Natural killer cell (primary cell): Measurements from ENCODE around the gene C1orf159. TPM values are rescaled to one million over a fixed set of nuclear protein-coding genes. Genes with fewer than 3 reads are reported as not detected.
A peak's percentile ranks its signal among the peaks of the same experiment; 100 is the strongest.

Experiments used
- ATAC-seq, 3 donors: fragments of 150-1000 bp in 2 of 3; fragments of 200-7000 bp in 1 of 3; cut with Tn5 transposase; 1 replicate in 1 of 3; 2 replicates in 2 of 3; pipeline ENCODE4 v1.10.0; 2021; ENCODE audit warnings: mild to moderate bottlenecking in 2 of 3, moderate library complexity in 2 of 3
- DNase-seq, 2 donors: peaks; one replicate each; pipeline versions ENCODE4 v3.0.0 to v3.0.0-alpha.2; 2013 to 2021; ENCODE audit warnings: mixed read lengths in 1 of 2
- H3K27ac ChIP-seq: one replicate; pipeline ENCODE4 v1.5.1; 2013; ENCODE audit warnings: mild to moderate bottlenecking, low read length
- H3K27me3 ChIP-seq: one replicate; pipeline ENCODE4 v1.6.1; 2013; ENCODE audit warnings: low read length; ENCODE audit not compliant: control insufficient read depth, insufficient read depth
- H3K36me3 ChIP-seq: one replicate; pipeline ENCODE4 v1.6.1; 2013; ENCODE audit warnings: low read length; ENCODE audit not compliant: control insufficient read depth, insufficient read depth
- H3K4me1 ChIP-seq: one replicate; pipeline ENCODE4 v1.6.1; 2013; ENCODE audit warnings: low read length; ENCODE audit not compliant: control insufficient read depth, insufficient read depth
- H3K4me3 ChIP-seq: one replicate; pipeline ENCODE4 v1.5.1; 2013; ENCODE audit warnings: low read length
- H3K9me3 ChIP-seq: one replicate; pipeline ENCODE4 v1.6.1; 2013; ENCODE audit warnings: low read length; ENCODE audit not compliant: control insufficient read depth, insufficient read depth
- H3K27ac Mint-ChIP-seq, 2 donors: one replicate each; pipeline ENCODE4 v1.8.0; 2022; ENCODE audit warnings: mild to moderate bottlenecking in 2 of 2, mixed read lengths in 2 of 2, moderate library complexity in 1 of 2
- H3K27me3 Mint-ChIP-seq, 2 donors: one replicate each; pipeline ENCODE4 v1.8.0; 2022; ENCODE audit warnings: low read depth in 2 of 2, mixed read lengths in 2 of 2
- H3K36me3 Mint-ChIP-seq: one replicate; pipeline ENCODE4 v1.8.0; 2022; ENCODE audit warnings: mixed read lengths
- H3K4me1 Mint-ChIP-seq, 2 donors: one replicate each; pipeline ENCODE4 v1.8.0; 2022; ENCODE audit warnings: mixed read lengths in 2 of 2
- H3K4me3 Mint-ChIP-seq: one replicate; pipeline ENCODE4 v1.8.0; 2022; ENCODE audit warnings: mild to moderate bottlenecking, moderate library complexity, mixed read lengths
- H3K9me3 Mint-ChIP-seq, 2 donors: one replicate each; pipeline ENCODE4 v1.8.0; 2022; ENCODE audit warnings: mixed read lengths in 2 of 2
- WGBS: methylation state at CpG from one replicate; pipeline ENCODE4 v1.1.7; 2013; ENCODE audit warnings: missing lambda C conversion rate; ENCODE audit not compliant: insufficient coverage; 5-methylcytosine and 5-hydroxymethylcytosine counted together
- intact Hi-C: fragments of 100-400 bp; cut with micrococcal nuclease; formaldehyde crosslinking; loops from one replicate; pipeline ENCODE4 v1.14.2; 2022
- total RNA-seq, 4 donors: library from RNA; stranded (reverse); fragments of 120-200 nt in 1 of 4; gene quantifications; one replicate each; pipeline versions ENCODE4 v1.2.3 to v1.2.4, GENCODE V29; 2013 to 2022
- TF ChIP-seq, protein P1 (sequence below): fragments of 200-600 bp; IDR thresholded peaks from one replicate; pipeline ENCODE4 v1.8.0; 2022; ENCODE audit warnings: antibody characterized with exemption

C1orf159 gene
- total RNA-seq, 3 donors from 2014 or later (not counting 1 experiment from before 2014, with no cell fraction given), result 19.6 to 25.1 (median 21.5) TPM

- no peaks in the 10 kb centered on the region for H3K36me3 Mint-ChIP-seq
- Histone ChIP-seq H3K27ac (peak overlapping the region; percentile 98), H3K4me3 (peak overlapping the region; percentile 84), H3K36me3 (no peaks in the 10 kb centered on the region), H3K9me3 (peaks cover 4% of the 10 kb centered on the region), H3K27me3 (no peaks in the 10 kb centered on the region), H3K4me1 (peaks cover 22% of the 10 kb centered on the region)
- 11% methylated on average over 46 of the region's 46 CpGs for WGBS
- intact Hi-C loops, result no loop called here
- H3K9me3 Mint-ChIP-seq, result peaks cover 0 to 9% of the 10 kb centered on the region in 2 donors
- H3K27ac Mint-ChIP-seq, result peak overlapping the region; percentile 65 to 81
- H3K4me3 Mint-ChIP-seq, result peak overlapping the region; percentile 79
- H3K27me3 Mint-ChIP-seq, result no peaks in the 10 kb centered on the region
- H3K4me1 Mint-ChIP-seq, result peaks cover 6 to 19% of the 10 kb centered on the region in 2 donors
- DNase-seq (peak; percentile 50 to 65), ATAC-seq (peak; percentile 73 to 77 (median 73))
- TF ChIP-seq, protein P1, sequence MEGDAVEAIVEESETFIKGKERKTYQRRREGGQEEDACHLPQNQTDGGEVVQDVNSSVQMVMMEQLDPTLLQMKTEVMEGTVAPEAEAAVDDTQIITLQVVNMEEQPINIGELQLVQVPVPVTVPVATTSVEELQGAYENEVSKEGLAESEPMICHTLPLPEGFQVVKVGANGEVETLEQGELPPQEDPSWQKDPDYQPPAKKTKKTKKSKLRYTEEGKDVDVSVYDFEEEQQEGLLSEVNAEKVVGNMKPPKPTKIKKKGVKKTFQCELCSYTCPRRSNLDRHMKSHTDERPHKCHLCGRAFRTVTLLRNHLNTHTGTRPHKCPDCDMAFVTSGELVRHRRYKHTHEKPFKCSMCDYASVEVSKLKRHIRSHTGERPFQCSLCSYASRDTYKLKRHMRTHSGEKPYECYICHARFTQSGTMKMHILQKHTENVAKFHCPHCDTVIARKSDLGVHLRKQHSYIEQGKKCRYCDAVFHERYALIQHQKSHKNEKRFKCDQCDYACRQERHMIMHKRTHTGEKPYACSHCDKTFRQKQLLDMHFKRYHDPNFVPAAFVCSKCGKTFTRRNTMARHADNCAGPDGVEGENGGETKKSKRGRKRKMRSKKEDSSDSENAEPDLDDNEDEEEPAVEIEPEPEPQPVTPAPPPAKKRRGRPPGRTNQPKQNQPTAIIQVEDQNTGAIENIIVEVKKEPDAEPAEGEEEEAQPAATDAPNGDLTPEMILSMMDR, result no peak
Observed at GRCh38 chr1:1157914-1158710, 42.2 kb upstream of the C1orf159 start.

GRCh38 chr1:1157426-1157913 lies 41.6 kb upstream of the C1orf159 start:
- H3K9me3 Mint-ChIP-seq, result peaks cover 0 to 15% of the 10 kb centered on the region in 2 donors
- TF ChIP-seq, protein P1, result no peak
- H3K4me1 Mint-ChIP-seq, result peaks cover 12 to 25% of the 10 kb centered on the region in 2 donors
- Histone ChIP-seq H3K27ac (peak overlapping the region; percentile 98), H3K27me3 (no peaks in the 10 kb centered on the region), H3K9me3 (peaks cover 10% of the 10 kb centered on the region), H3K4me3 (peak overlapping the region; percentile 84), H3K36me3 (no peaks in the 10 kb centered on the region), H3K4me1 (peaks cover 22% of the 10 kb centered on the region)
- H3K27ac Mint-ChIP-seq, result peak overlapping the region; percentile 65 to 81
- intact Hi-C loops, result no loop called here
- H3K36me3 Mint-ChIP-seq, result no peaks in the 10 kb centered on the region
- 3% methylated on average over 26 of the region's 29 CpGs for WGBS
- peak overlapping the region; percentile 75 for H3K4me3 Mint-ChIP-seq
- peak; percentile 44 to 77 for DNase-seq
- no peaks in the 10 kb centered on the region for H3K27me3 Mint-ChIP-seq
- peak; percentile 56 to 64 (median 61) for ATAC-seq

DNA sequence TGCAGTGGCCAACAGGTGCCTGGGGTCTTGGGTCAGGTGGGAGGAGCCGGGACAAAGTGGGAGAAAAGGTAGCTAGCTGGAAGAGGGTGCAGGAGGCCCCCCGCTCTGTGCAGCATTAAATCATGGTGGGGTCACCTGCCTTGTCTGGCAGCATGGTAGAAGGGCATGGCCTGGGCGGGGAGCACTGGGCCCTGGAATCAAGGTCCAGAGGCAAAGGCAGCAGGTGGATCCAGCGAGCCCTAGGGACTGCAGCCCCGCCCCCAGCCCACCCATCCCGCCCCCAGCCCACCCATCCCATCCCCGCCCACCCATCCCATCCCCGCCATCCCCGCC lies 41.1 kb upstream of the C1orf159 start:
- Histone ChIP-seq H3K9me3 (peaks cover 14% of the 10 kb centered on the region), H3K4me1 (peaks cover 22% of the 10 kb centered on the region), H3K27ac (no peak overlapping the region), H3K36me3 (no peaks in the 10 kb centered on the region), H3K4me3 (no peak overlapping the region), H3K27me3 (no peaks in the 10 kb centered on the region)
- H3K27ac Mint-ChIP-seq, result peak overlapping the region; percentile 65 to 81
- whole genome bisulfite sequencing, result 91% methylated on average over 3 of the region's 9 CpGs
- no peak for ATAC-seq
- peak overlapping the region; percentile 65 for H3K4me3 Mint-ChIP-seq
- no peaks in the 10 kb centered on the region for H3K27me3 Mint-ChIP-seq
- H3K9me3 Mint-ChIP-seq, result peaks cover 0 to 17% of the 10 kb centered on the region in 2 donors
- intact Hi-C loops, result no loop called here
- no peak for DNase-seq
- H3K4me1 Mint-ChIP-seq, result peaks cover 15 to 28% of the 10 kb centered on the region in 2 donors
- TF ChIP-seq, protein P1, result no peak
- H3K36me3 Mint-ChIP-seq, result no peaks in the 10 kb centered on the region
